Glutamatergic neuron (in vitro differentiated cells): ENCODE results near the gene MAML2. TPM values are rescaled to one million over a fixed set of nuclear protein-coding genes. Genes with fewer than 3 reads are reported as not detected.

Experiments used
- DNase-seq: peaks from one replicate; pipeline ENCODE4 v3.0.0; 2022
- H3K27ac Mint-ChIP-seq: one replicate; pipeline ENCODE4 v1.8.0; 2020; ENCODE audit warnings: mild to moderate bottlenecking, mixed read lengths, inconsistent platforms; ENCODE audit not compliant: unreplicated experiment
- H3K27me3 Mint-ChIP-seq: one replicate; pipeline ENCODE4 v1.8.0; 2020; ENCODE audit warnings: mild to moderate bottlenecking, moderate library complexity, mixed read lengths, inconsistent platforms; ENCODE audit not compliant: unreplicated experiment
- H3K36me3 Mint-ChIP-seq: one replicate; pipeline ENCODE4 v1.8.0; 2020; ENCODE audit warnings: mild to moderate bottlenecking, mixed read lengths, inconsistent platforms; ENCODE audit not compliant: unreplicated experiment
- H3K4me1 Mint-ChIP-seq: one replicate; pipeline ENCODE4 v1.8.0; 2020; ENCODE audit warnings: mild to moderate bottlenecking, low read depth, mixed read lengths, inconsistent platforms; ENCODE audit not compliant: unreplicated experiment
- H3K4me3 Mint-ChIP-seq: one replicate; pipeline ENCODE4 v1.8.0; 2020; ENCODE audit warnings: mild to moderate bottlenecking, mixed read lengths, inconsistent platforms; ENCODE audit not compliant: unreplicated experiment
- H3K9me3 Mint-ChIP-seq: one replicate; pipeline ENCODE4 v1.8.0; 2020; ENCODE audit warnings: mild to moderate bottlenecking, moderate library complexity, mixed read lengths, inconsistent platforms; ENCODE audit not compliant: unreplicated experiment
- total RNA-seq: library from RNA; stranded (reverse); fragmentation: NEBNext Ultra II Directional; extraction: Animal tissue kit (Norgen Biotek cat#: 25700); gene quantifications from one replicate; pipeline ENCODE4 v1.2.1, GENCODE V29; 2021; ENCODE audit not compliant: unreplicated experiment
- TF ChIP-seq, protein P1 (sequence below): fragments of 200-600 bp; sonication (generic); IDR thresholded peaks from one replicate; pipeline ENCODE4 v1.5.0; 2021; ENCODE audit not compliant: partially characterized antibody, unreplicated experiment

MAML2 gene
- total RNA-seq, 1 donor from 2014 or later, result 2.1 TPM

DNA sequence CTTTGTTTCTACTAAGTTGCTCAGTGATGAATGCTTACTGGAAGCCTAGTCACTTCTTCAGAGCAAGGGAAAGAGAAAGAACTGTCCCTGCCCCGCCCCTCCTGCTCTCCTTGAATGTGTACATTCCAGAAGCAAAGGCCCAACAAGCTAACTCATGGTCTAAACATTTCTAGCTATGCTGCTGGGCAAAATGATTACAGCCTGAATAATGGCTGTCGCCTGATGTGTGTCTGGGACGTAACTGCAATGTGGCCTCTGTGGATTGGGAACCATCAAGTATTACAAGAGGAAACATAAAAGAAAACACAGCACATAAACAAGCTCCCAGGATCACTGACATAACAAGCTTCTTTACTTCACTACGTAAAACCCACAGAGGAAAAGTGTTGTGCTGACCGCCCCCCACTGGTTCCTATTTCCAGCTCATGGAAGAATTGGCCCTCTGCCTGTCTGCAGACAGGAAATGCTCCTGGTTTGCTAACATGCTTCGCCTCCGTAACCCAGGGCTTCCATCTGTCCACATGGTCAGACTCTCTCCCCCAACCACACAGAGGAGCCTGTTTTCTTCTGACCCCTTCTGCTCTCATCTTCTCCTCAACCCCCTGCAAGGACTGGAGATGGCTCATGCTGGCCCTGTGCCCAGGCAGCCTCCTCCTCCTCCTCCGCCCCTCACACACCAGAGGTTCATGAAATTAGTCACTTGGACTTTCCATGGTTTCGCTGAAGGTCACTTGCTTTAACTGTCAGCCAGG, 187.2 kb downstream of the MAML2 start:
- Mint-ChIP-seq H3K27me3 (no peaks in the 10 kb centered on the region), H3K4me3 (no peak overlapping the region), H3K4me1 (peaks cover 4% of the 10 kb centered on the region), H3K36me3 (no peaks in the 10 kb centered on the region), H3K9me3 (no peaks in the 10 kb centered on the region), H3K27ac (no peak overlapping the region)
- no peak for DNase-seq
- TF ChIP-seq, protein P1, sequence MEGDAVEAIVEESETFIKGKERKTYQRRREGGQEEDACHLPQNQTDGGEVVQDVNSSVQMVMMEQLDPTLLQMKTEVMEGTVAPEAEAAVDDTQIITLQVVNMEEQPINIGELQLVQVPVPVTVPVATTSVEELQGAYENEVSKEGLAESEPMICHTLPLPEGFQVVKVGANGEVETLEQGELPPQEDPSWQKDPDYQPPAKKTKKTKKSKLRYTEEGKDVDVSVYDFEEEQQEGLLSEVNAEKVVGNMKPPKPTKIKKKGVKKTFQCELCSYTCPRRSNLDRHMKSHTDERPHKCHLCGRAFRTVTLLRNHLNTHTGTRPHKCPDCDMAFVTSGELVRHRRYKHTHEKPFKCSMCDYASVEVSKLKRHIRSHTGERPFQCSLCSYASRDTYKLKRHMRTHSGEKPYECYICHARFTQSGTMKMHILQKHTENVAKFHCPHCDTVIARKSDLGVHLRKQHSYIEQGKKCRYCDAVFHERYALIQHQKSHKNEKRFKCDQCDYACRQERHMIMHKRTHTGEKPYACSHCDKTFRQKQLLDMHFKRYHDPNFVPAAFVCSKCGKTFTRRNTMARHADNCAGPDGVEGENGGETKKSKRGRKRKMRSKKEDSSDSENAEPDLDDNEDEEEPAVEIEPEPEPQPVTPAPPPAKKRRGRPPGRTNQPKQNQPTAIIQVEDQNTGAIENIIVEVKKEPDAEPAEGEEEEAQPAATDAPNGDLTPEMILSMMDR, result no peak

DNA sequence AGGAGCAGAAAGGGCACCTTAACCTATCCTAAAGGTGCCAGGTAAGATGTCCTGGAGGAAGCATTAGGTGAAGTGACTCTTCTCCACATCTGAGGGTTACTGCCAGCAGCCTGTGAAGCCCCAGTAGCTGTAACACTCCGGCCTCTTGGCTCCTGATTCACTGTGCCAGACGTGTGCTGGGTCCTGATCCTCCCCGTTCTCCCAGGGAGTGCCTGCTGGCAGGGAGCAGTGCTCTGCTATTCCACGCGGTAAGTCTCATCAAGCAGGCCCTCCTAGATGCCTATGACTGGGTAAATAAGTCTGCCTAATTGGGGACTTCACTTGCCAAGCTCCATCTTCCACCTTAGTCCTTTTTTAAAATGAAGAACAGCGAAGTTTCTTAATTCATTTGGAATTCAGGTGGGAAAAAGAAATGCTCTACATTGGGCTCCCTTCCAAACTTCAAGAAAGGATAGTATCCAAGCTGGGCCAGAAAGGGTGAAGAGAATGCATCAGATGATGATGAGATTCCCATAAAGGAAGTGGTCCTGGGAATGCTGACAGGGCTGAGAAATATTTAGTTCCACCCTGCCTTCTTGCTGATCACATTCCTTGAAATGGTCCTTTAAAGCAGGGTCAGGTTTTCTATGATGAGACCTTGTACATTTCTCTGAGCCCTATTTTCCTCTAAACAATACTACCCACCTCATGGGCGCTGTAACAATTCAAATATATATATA, 188.0 kb downstream of the MAML2 start:
- no peak overlapping the region for H3K27ac Mint-ChIP-seq
- no peaks in the 10 kb centered on the region for H3K36me3 Mint-ChIP-seq
- no peak for DNase-seq
- TF ChIP-seq, protein P1, result no peak
- no peak overlapping the region for H3K4me3 Mint-ChIP-seq
- no peaks in the 10 kb centered on the region for H3K27me3 Mint-ChIP-seq
- H3K4me1 Mint-ChIP-seq, result peaks cover 3% of the 10 kb centered on the region
- H3K9me3 Mint-ChIP-seq, result no peaks in the 10 kb centered on the region

DNA sequence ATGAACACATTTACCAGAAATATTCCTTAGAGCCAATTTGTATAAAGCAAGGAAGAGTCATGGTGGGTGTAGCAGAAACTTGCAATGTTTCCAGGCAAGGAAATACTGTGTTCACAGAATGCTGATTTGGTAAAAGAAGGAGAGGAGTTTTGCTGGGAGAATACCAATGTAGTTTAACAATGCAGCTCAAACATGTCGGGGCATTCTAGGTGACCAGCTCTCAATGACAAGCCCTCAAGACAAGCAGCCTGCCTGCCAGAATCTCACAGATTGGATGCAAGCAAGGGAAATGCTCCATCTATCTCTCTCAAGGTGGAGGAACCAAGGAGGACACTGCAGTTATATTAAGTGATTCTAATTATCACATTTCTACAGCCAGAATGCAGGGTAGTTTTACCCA, 190.4 kb downstream of the MAML2 start:
- DNase-seq, result no peak
- Mint-ChIP-seq H3K36me3 (no peaks in the 10 kb centered on the region), H3K27ac (no peak overlapping the region), H3K4me1 (peaks cover 3% of the 10 kb centered on the region), H3K4me3 (no peak overlapping the region), H3K9me3 (no peaks in the 10 kb centered on the region), H3K27me3 (no peaks in the 10 kb centered on the region)
- TF ChIP-seq, protein P1, result no peak

DNA sequence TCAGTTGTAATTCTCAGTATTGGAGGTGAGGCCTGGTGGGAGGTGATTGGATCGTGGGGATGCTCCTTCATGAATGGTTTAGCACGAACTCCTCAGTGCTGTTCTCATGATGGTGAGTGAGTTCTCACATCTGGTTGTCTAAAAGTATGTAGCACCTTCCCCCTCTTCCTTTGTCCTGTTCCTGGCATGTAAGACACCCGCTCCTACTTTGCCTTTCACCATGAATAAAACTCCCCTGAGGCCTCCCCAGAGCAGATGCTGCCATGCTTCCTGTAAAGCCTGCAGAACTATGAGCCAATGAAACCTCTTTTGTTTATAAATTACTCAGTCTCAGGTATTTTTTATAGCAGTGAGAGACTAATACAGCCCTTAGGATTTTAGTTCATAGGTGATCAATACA, 191.5 kb downstream of the MAML2 start:
- no peaks in the 10 kb centered on the region for H3K27me3 Mint-ChIP-seq
- H3K9me3 Mint-ChIP-seq, result no peaks in the 10 kb centered on the region
- H3K4me3 Mint-ChIP-seq, result no peak overlapping the region
- no peak overlapping the region for H3K27ac Mint-ChIP-seq
- DNase-seq, result no peak
- TF ChIP-seq, protein P1, result no peak
- H3K4me1 Mint-ChIP-seq, result peaks cover 3% of the 10 kb centered on the region
- H3K36me3 Mint-ChIP-seq, result no peaks in the 10 kb centered on the region

DNA sequence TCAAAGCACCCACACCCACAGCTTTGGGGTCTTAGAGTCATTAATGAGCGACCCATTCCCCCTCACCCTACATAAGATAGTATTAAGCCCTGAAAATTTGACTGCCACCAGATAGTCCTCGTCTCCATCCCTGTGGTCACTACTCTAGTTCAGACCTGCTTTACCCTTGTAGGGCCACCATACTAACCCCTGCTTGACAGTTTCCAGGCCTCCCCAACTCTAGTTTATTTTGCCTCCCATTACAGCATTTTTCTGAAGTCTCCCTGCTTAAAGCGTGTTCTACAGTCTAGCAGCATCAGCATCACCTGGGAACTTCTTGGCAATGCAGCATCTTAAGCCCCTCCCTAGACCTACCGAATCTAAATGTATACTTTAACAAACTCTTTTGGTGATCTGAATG, 192.4 kb downstream of the MAML2 start:
- H3K36me3 Mint-ChIP-seq, result no peaks in the 10 kb centered on the region
- TF ChIP-seq, protein P1, result no peak
- no peaks in the 10 kb centered on the region for H3K9me3 Mint-ChIP-seq
- H3K4me1 Mint-ChIP-seq, result no peaks in the 10 kb centered on the region
- H3K27ac Mint-ChIP-seq, result no peak overlapping the region
- no peak for DNase-seq
- no peaks in the 10 kb centered on the region for H3K27me3 Mint-ChIP-seq
- no peak overlapping the region for H3K4me3 Mint-ChIP-seq
